Heart left ventricle (tissue), 13 donors: Measurements from ENCODE around the gene USP48.

Experiments used
- POLR2A ChIP-seq, 2 donors: fragments of 450-650 bp; IDR thresholded peaks; one replicate each; pipeline ENCODE4 v1.6.1; 2017; ENCODE audit warnings: antibody characterized with exemption in 2 of 2, mild to moderate bottlenecking in 2 of 2, moderate library complexity in 2 of 2
- TF ChIP-seq, protein P1 (sequence below), 12 donors: fragments of 200-600 bp; sonication (generic) in 4 of 12; IDR thresholded peaks; one replicate each; pipeline versions ENCODE4 v1.5.0 to v1.8.0; 2018 to 2022; ENCODE audit warnings: antibody characterized with exemption in 12 of 12, mild to moderate bottlenecking in 5 of 12
- donor health status: ischemic (EF 13 %, LVEDD 7.1; RV severe dilation, severe dysfunction).
- donor health status: DM: no; HTN: yes; CAD: no.
- donor health status: DM: no; HTN: no; CAD: no.
- donor health status: ischemic (EF 25% LVEDD 6.9; RV normal size, moderate dysfunction).
- donor health status: ischemic (EF 25% LVEDD 5.7; RV mildly dilated, moderate dysfunction).
- donor health status: ischemic (EF 35%, LVEDD 5.7; RV mildly dilated, moderate dysfunction).
- donor health status: nonischemic (EF 11% LVEDD 7.7; RV severe dilation, severe dysfunction).
- donor health status: DM: yes; HTN: yes; CAD: no.
- donor health status: PGD.
- donor health status: ischemic (EF 29% LVEDD 5.4; RV normal size, mild dysfunction).
- donor health status: nonischemic (EF 23%, LVEDD 6.1; RV moderate dilation, normal function).

DNA sequence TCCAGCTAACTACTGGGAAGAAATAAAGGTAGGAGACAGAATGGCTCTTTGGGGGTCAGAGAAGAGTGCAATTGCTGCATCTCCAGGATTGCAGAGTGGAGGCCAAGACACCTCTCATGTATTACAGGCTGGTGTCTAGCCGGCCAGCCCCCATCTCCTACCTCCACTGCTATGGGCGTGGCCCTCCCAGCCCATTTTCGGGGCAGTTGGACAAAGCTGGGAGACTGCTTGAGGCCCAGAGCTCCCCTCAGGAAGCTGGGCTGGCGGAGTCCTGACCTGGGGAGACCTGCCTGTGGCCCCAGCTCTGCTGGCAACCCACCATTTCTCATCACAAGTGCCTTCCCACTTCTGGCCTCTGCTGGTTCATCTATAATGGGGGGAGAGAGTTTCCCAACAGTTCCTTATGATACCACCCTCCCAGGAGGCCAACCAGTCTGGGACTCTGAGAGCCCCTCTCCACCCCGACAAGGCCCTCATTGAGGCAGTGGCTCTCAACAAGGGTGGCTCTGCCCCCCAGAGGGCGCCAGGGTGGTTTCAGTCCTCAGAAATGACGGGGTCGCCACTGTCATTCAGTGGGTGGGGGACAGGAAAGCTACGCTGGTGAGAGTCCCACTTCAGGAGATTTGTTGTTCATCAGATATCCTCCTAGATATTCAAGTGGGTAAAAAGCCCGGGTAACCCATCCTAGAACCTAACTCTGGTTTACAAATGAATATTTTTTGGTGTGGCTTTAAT is 125.3 kb downstream of the USP48 start:
- TF ChIP-seq POLR2A (IDR thresholded peaks at IDR 0.05): no peak
- TF ChIP-seq, protein P1, sequence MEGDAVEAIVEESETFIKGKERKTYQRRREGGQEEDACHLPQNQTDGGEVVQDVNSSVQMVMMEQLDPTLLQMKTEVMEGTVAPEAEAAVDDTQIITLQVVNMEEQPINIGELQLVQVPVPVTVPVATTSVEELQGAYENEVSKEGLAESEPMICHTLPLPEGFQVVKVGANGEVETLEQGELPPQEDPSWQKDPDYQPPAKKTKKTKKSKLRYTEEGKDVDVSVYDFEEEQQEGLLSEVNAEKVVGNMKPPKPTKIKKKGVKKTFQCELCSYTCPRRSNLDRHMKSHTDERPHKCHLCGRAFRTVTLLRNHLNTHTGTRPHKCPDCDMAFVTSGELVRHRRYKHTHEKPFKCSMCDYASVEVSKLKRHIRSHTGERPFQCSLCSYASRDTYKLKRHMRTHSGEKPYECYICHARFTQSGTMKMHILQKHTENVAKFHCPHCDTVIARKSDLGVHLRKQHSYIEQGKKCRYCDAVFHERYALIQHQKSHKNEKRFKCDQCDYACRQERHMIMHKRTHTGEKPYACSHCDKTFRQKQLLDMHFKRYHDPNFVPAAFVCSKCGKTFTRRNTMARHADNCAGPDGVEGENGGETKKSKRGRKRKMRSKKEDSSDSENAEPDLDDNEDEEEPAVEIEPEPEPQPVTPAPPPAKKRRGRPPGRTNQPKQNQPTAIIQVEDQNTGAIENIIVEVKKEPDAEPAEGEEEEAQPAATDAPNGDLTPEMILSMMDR (IDR thresholded peaks at IDR 0.05): no peak
